Tibial nerve (tissue), 4 donors: ENCODE measurements around the gene PGLYRP4. TPM values are rescaled to one million over a fixed set of nuclear protein-coding genes. Genes with fewer than 3 reads are reported as not detected.

ENCODE experiments used
- DNase-seq, 2 donors: peaks; one replicate each; pipeline ENCODE4 v3.0.0-alpha.2; 2019; ENCODE audit warnings: low spot score in 2 of 2
- H3K27ac ChIP-seq, 4 donors: fragments of 200-600 bp; sonication (generic) in 3 of 4; one replicate each; pipeline ENCODE4 v1.5.1; 2017 to 2019; ENCODE audit warnings: mild to moderate bottlenecking in 1 of 4
- H3K27me3 ChIP-seq, 2 donors: fragments of 200-600 bp; sonication (generic) in 1 of 2; one replicate each; pipeline versions ENCODE4 v1.5.1 to v1.6.0; 2017 to 2019
- H3K36me3 ChIP-seq, 3 donors: fragments of 200-600 bp; sonication (generic); one replicate each; pipeline ENCODE4 v1.5.1; 2018 to 2019
- H3K4me1 ChIP-seq, 4 donors: fragments of 200-600 bp; sonication (generic) in 3 of 4; one replicate each; pipeline ENCODE4 v1.5.1; 2017 to 2019
- H3K4me3 ChIP-seq, 4 donors: fragments of 200-600 bp; sonication (generic) in 3 of 4; one replicate each; pipeline ENCODE4 v1.5.1; 2017 to 2019; ENCODE audit warnings: mild to moderate bottlenecking in 1 of 4, moderate library complexity in 1 of 4
- H3K9me3 ChIP-seq, 4 donors: fragments of 200-600 bp; sonication (generic) in 3 of 4; one replicate each; pipeline ENCODE4 v1.5.1; 2017 to 2019
- CTCF ChIP-seq, 5 experiments: fragments of 200-600 bp in 3 of 5; fragments of 450-650 bp in 2 of 5; sonication (generic) in 3 of 5; IDR thresholded peaks; one replicate each; pipeline ENCODE4 v1.5.1; 2016 to 2019; ENCODE audit warnings: antibody characterized with exemption in 5 of 5, mild to moderate bottlenecking in 3 of 5, moderate library complexity in 2 of 5
- EP300 ChIP-seq, 2 donors: sonication (generic); formaldehyde crosslinking; IDR thresholded peaks; one replicate each; pipeline ENCODE4 v1.6.1; 2017; ENCODE audit warnings: antibody characterized with exemption in 2 of 2, mild to moderate bottlenecking in 1 of 2
- POLR2A ChIP-seq, 2 donors: fragments of 450-650 bp; IDR thresholded peaks; one replicate each; pipeline ENCODE4 v1.6.1; 2017; ENCODE audit warnings: antibody characterized with exemption in 2 of 2, mild to moderate bottlenecking in 2 of 2, moderate library complexity in 2 of 2
- WGBS, 2 donors: methylation state at CpG; one replicate each; pipeline ENCODE4 v1.1.5; 2018; 5-methylcytosine and 5-hydroxymethylcytosine counted together
- total RNA-seq, 4 donors: library from RNA; depleted of rRNA; stranded (reverse); fragments of >200 nt; gene quantifications; one replicate each; pipeline ENCODE4 v1.1.0, GENCODE V29; 2016

Gene PGLYRP4
- total RNA-seq, 4 donors from 2014 or later = not detected

GRCh38 chr1:153360592-153361479 lies 12.2 kb upstream of the PGLYRP4 start:
- H3K4me1 ChIP-seq = peaks cover 0 to 6% (median 0%) of the 10 kb centered on the region in 4 donors
- no peaks in the 10 kb centered on the region for H3K9me3 ChIP-seq
- no peaks in the 10 kb centered on the region for H3K36me3 ChIP-seq
- TF ChIP-seq POLR2A (IDR thresholded peaks at IDR 0.05) = no peak
- TF ChIP-seq EP300 (IDR thresholded peaks at IDR 0.05) = no peak
- no peak for TF ChIP-seq CTCF (IDR thresholded peaks at IDR 0.05)
- H3K27me3 ChIP-seq = no peaks in the 10 kb centered on the region
- WGBS, 2 donors = 83 to 85% methylated on average over 4 to 11 of the region's 11 CpGs
- H3K4me3 ChIP-seq = no peak overlapping the region
- no peak overlapping the region for H3K27ac ChIP-seq
- no peak for DNase-seq

GRCh38 chr1:153360190-153360589 lies 11.5 kb upstream of the PGLYRP4 start:
- Histone ChIP-seq H3K4me1 (peaks cover 0 to 6% (median 0%) of the 10 kb centered on the region in 4 donors), H3K27ac (no peak overlapping the region), H3K27me3 (no peaks in the 10 kb centered on the region), H3K36me3 (no peaks in the 10 kb centered on the region), H3K4me3 (no peak overlapping the region), H3K9me3 (no peaks in the 10 kb centered on the region)
- WGBS, 2 donors = 60 to 61% methylated on average over 2 of the region's 2 CpGs
- no peak for TF ChIP-seq CTCF (IDR thresholded peaks at IDR 0.05)
- no peak for DNase-seq

GRCh38 chr1:153359241-153359640 lies 10.6 kb upstream of the PGLYRP4 start:
- no peak for TF ChIP-seq CTCF (IDR thresholded peaks at IDR 0.05)
- TF ChIP-seq POLR2A (IDR thresholded peaks at IDR 0.05) = no peak
- no peak for TF ChIP-seq EP300 (IDR thresholded peaks at IDR 0.05)
- Histone ChIP-seq H3K27ac (no peak overlapping the region), H3K9me3 (no peaks in the 10 kb centered on the region), H3K36me3 (no peaks in the 10 kb centered on the region), H3K4me3 (peak overlapping the region in 1 of 4 donors; percentile 9), H3K27me3 (no peaks in the 10 kb centered on the region), H3K4me1 (peaks cover 0 to 6% (median 0%) of the 10 kb centered on the region in 4 donors)
- WGBS, 2 donors = 91 to 92% methylated on average over 6 of the region's 6 CpGs
- DNase-seq = no peak

- DNase-seq = no peak
- peak overlapping the region in 1 of 4 donors; percentile 9 for H3K4me3 ChIP-seq
- H3K9me3 ChIP-seq = no peaks in the 10 kb centered on the region
- H3K36me3 ChIP-seq = no peaks in the 10 kb centered on the region
- 84 to 88% methylated on average over 3 of the region's 3 CpGs for WGBS, 2 donors
- H3K4me1 ChIP-seq = peaks cover 0 to 6% (median 0%) of the 10 kb centered on the region in 4 donors
- no peaks in the 10 kb centered on the region for H3K27me3 ChIP-seq
- TF ChIP-seq EP300 (IDR thresholded peaks at IDR 0.05) (no peak), CTCF (IDR thresholded peaks at IDR 0.05) (no peak), POLR2A (IDR thresholded peaks at IDR 0.05) (no peak)
- H3K27ac ChIP-seq = no peak overlapping the region
Observed at GRCh38 chr1:153358691-153358975, 10.0 kb upstream of the PGLYRP4 start.

- Histone ChIP-seq H3K4me3 (peak within 1 kb of the TSS in 1 of 4 donors; percentile 9), H3K36me3 (no peaks in the 10 kb centered on the region), H3K9me3 (no peaks in the 10 kb centered on the region), H3K27ac (peak within 1 kb of the TSS in 2 of 4 donors; percentile 11), H3K4me1 (peaks cover 0 to 6% (median 0%) of the 10 kb centered on the region in 4 donors), H3K27me3 (no peaks in the 10 kb centered on the region)
- TF ChIP-seq CTCF (IDR thresholded peaks at IDR 0.05) (no peak), EP300 (IDR thresholded peaks at IDR 0.05) (no peak), POLR2A (IDR thresholded peaks at IDR 0.05) (no peak)
- DNase-seq = no peak
- WGBS, 2 donors = 77 to 78% methylated on average over 11 of the region's 11 CpGs
Observed at GRCh38 chr1:153357853-153358690, 9.4 kb upstream of the PGLYRP4 start, which contains the start of gene S100A9. Gene S100A9 (plus strand): TSS chr1:153357854. CDS start chr1:153358284, 430 bp downstream.
